NB4 (cell line): ENCODE data around the gene HIVEP2.

Source experiments
- DNase-seq: peaks from one replicate; pipeline ENCODE4 v3.0.0; 2010; ENCODE audit warnings: low read depth
- H3K4me3 ChIP-seq: one replicate; pipeline ENCODE4 v1.5.1; 2011; ENCODE audit warnings: mild to moderate bottlenecking, low read depth, low read length, moderate library complexity
- MYC ChIP-seq: IDR thresholded peaks from 2 replicates; pipeline ENCODE4 v1.6.1; 2011; ENCODE audit warnings: low read depth, low read length
- POLR2A ChIP-seq: IDR thresholded peaks from 2 replicates; pipeline ENCODE4 v1.6.1; 2011; ENCODE audit warnings: mild to moderate bottlenecking; ENCODE audit not compliant: insufficient read length; ENCODE audit errors: extremely low read depth
- TF ChIP-seq, protein P1 (sequence below): IDR thresholded peaks from one replicate; pipeline ENCODE4 v1.5.1; 2012; ENCODE audit warnings: low read depth, low read length
- TF ChIP-seq, protein P2 (sequence below): IDR thresholded peaks from 2 replicates; pipeline ENCODE4 v1.6.1; 2011; ENCODE audit warnings: low read depth, low read length

Gene HIVEP2

DNA sequence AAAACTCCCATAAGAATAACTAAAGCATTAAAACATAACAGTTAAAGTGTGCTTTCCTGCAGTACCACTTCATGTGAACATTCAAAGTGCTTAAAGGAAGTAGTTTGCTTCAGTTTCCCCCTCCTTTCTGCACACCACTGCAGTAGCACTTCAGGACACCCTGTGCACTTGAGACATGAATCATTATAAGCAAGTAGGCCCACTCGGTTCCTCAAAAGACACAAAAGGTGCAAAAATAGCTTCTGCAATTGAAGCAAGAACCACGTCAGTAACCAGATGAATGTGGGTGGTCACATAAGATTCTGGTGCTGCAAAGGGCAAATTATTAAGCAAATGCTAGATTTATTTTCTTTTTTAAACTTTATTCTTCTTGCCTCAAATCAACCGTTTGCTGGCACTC, 160.6 kb downstream of the HIVEP2 start:
- H3K4me3 ChIP-seq: no peak overlapping the region
- TF ChIP-seq, protein P1, sequence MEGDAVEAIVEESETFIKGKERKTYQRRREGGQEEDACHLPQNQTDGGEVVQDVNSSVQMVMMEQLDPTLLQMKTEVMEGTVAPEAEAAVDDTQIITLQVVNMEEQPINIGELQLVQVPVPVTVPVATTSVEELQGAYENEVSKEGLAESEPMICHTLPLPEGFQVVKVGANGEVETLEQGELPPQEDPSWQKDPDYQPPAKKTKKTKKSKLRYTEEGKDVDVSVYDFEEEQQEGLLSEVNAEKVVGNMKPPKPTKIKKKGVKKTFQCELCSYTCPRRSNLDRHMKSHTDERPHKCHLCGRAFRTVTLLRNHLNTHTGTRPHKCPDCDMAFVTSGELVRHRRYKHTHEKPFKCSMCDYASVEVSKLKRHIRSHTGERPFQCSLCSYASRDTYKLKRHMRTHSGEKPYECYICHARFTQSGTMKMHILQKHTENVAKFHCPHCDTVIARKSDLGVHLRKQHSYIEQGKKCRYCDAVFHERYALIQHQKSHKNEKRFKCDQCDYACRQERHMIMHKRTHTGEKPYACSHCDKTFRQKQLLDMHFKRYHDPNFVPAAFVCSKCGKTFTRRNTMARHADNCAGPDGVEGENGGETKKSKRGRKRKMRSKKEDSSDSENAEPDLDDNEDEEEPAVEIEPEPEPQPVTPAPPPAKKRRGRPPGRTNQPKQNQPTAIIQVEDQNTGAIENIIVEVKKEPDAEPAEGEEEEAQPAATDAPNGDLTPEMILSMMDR: no peak
- DNase-seq: peak; percentile 78

DNA sequence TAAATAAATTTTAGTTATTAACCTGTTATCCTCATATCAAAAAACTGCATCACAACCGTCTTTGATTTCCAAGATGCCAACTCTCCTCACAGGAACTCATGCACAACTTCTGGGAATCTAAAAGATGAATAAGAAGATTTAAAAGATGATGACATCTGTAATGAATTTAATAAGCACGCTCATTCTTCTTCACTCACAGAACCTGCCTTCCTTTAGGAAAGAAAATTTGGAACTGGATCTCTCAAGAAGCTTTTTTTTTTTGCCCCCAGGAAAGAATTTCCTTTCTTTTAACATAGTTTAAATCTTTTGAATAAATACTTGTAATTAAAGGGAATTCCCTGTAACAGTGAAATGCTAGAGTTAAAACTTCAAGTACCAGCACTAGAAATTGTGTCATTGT, 161.5 kb downstream of the HIVEP2 start:
- TF ChIP-seq, protein P2, sequence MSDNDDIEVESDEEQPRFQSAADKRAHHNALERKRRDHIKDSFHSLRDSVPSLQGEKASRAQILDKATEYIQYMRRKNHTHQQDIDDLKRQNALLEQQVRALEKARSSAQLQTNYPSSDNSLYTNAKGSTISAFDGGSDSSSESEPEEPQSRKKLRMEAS: no peak
- TF ChIP-seq, protein P1: no peak
- no peak for DNase-seq
- H3K4me3 ChIP-seq: no peak overlapping the region

DNA sequence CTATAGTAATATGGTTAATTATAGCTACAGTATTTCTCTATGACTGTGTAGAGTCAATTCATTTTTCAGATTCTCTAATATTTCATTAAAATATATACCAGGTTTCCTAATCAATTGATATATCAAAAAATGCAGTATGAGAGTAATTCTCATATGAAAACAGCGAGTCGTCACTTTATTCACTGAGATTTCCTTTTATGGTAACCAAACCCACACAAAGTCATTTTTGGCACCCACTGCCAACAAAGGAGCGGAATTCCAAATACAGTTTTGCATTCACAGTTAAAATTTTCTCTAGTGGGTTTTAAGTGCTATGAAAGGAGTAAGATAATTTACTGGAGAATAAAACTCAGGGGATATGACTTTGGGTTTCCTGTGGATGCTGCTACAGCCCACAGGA, 163.8 kb downstream of the HIVEP2 start:
- no peak overlapping the region for H3K4me3 ChIP-seq
- no peak for DNase-seq
- TF ChIP-seq, protein P1: no peak
- no peak for TF ChIP-seq POLR2A
- no peak for TF ChIP-seq MYC
- TF ChIP-seq, protein P2: no peak

DNA sequence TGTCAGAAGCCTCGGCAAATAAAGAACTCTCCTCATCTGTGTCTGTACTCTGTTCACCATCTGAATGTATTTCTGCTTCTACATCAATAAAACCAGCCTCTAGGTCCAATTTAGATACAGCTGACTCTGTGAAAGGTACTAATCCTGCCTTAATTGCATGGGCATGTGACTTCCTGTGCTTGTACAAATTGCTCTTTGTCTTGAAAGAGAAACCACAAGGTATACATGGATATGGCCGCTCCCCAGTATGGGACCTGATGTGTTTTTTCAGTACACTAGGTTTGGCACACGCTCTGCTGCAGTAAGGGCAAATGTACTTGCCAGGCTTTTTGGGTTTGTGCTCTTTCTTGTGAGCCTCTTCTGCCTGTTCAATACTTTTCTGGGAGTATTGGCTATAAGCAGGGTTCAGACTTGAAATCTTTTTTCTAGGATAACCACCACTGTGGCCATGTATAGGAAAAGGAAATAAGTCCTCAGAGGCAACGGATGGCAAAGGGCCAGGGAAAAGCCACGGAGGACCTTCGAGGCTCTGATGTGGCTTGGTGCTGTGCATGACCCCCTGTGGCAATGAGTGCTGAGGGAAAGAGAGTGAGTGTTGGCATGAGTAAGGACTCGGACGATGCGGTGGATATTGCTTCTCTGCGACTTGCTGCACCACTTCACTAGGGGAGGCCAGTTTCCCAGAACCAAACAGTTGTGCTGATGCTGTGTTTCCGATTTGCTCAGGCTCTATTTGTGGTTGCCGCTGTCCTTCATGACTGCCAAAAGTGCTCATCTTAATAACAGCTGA, 170.9 kb downstream of the HIVEP2 start:
- TF ChIP-seq POLR2A (no peak), MYC (no peak)
- TF ChIP-seq, protein P2: no peak
- TF ChIP-seq, protein P1: no peak
- H3K4me3 ChIP-seq: no peak overlapping the region
- no peak for DNase-seq

DNA sequence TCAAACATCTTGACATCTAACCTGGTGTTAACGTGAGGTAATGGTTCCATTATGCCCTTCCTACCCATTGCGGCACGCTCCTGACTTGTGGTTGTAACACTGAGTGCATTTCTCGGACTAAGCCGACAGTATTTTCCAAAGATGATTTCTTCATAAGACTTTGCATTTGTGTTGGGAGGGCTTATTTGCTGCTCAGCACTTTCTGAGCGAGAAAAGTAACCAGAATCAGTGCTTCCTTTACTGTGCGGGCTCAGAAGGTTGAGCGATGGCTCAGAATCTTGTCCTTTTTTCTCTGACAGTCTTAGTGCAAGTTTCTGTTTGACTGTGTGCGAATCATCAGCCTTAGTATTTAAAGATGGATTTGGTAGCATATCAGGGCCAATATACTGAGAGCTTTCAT, 171.7 kb downstream of the HIVEP2 start:
- TF ChIP-seq MYC (no peak), POLR2A (no peak)
- TF ChIP-seq, protein P1: no peak
- TF ChIP-seq, protein P2: no peak
- no peak overlapping the region for H3K4me3 ChIP-seq
- DNase-seq: no peak

DNA sequence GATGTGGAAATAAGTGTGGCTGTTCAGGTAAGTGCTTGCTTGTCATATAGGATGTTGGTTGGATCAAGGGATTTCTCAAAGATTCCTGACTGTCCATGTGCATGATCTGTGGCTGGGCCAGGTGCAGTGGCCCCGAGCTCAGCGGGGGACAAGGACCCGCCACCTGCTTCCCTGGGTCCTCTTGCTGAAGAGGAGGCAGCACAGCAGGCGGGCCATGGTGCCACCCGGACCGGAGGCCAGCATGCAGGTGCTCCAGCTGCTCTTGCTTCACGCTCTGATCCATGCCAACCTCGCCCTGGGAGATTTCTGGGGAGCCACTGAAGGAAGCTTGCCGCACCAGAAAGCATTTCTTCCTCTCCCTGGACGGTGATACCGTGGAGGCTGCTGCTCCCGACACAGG, 173.8 kb downstream of the HIVEP2 start:
- DNase-seq: no peak
- H3K4me3 ChIP-seq: no peak overlapping the region
- TF ChIP-seq, protein P2: no peak
- TF ChIP-seq MYC (no peak), POLR2A (no peak)
- TF ChIP-seq, protein P1: no peak
